IMR-90 (cell line): Measurements from ENCODE around the gene PRPH2. TPM values are rescaled to one million over a fixed set of nuclear protein-coding genes. Genes with fewer than 3 reads are reported as not detected.

Source experiments
- ATAC-seq: fragments of 200-7000 bp; cut with Tn5 transposase; 2 replicates; pipeline ENCODE4 v1.9.1; 2020; ENCODE audit warnings: low read depth, mild to moderate bottlenecking, moderate library complexity
- BruUV-seq: library from RNA; stranded (reverse); fragments of 400-500 nt; replicated peaks from 2 replicates; lab custom pipeline; 2021; lab: Mats Ljungman, UMichigan
- CTCF ChIA-PET: fragments of 300-600 bp; formaldehyde crosslinking; extraction: SDS; loops from one replicate; lab custom pipeline; 2021; ENCODE audit warnings: antibody characterized with exemption; lab: Yijun Ruan, JAX
- POLR2A ChIA-PET: fragments of 300-600 bp; sonication (Branson Sonifier 250); formaldehyde crosslinking; loops from one replicate; lab custom pipeline; 2022; ENCODE audit warnings: antibody characterized with exemption; ENCODE audit not compliant: unreplicated experiment; lab: Charles Lee
- DNase-seq: peaks from one replicate; pipeline ENCODE4 v3.0.0; 2013
- H2AFZ ChIP-seq: replicated peaks from 2 replicates; pipeline ENCODE3; 2013; ENCODE audit warnings: low read length, mild to moderate bottlenecking; ENCODE audit not compliant: poor library complexity
- H2AK5ac ChIP-seq: 2 replicates; pipeline ENCODE4 v1.6.1; 2013; ENCODE audit warnings: low read depth, low read length, inconsistent platforms
- H2AK9ac ChIP-seq: replicated peaks from 2 replicates; pipeline ENCODE3; 2013; ENCODE audit warnings: mild to moderate bottlenecking, low read depth, low read length, moderate library complexity; ENCODE audit not compliant: poor library complexity
- H2BK120ac ChIP-seq: 2 replicates; pipeline ENCODE4 v1.6.1; 2013; ENCODE audit warnings: low read depth, low read length, inconsistent platforms
- H2BK15ac ChIP-seq: 3 replicates; pipeline ENCODE4 v1.6.1; 2013; ENCODE audit warnings: low read depth, low read length, inconsistent platforms
- H2BK20ac ChIP-seq: 2 replicates; pipeline ENCODE4 v1.6.1; 2013; ENCODE audit warnings: low read depth, mild to moderate bottlenecking, inconsistent platforms, low read length, moderate library complexity
- H2BK5ac ChIP-seq: 2 replicates; pipeline ENCODE4 v1.6.1; 2013; ENCODE audit warnings: mild to moderate bottlenecking, low read depth, low read length, inconsistent platforms; ENCODE audit not compliant: poor library complexity, severe bottlenecking
- H3K14ac ChIP-seq: replicated peaks from 2 replicates; pipeline ENCODE4 v1.6.1; 2013; ENCODE audit warnings: low read depth, low read length, inconsistent platforms
- H3K18ac ChIP-seq: 2 replicates; pipeline ENCODE4 v1.6.1; 2013; ENCODE audit warnings: low read depth, low read length, control low read depth
- H3K23ac ChIP-seq: 2 replicates; pipeline ENCODE4 v1.6.1; 2013; ENCODE audit warnings: low read depth, low read length, inconsistent platforms
- H3K27ac ChIP-seq: 2 replicates; pipeline ENCODE4 v1.5.1; 2013; ENCODE audit warnings: mild to moderate bottlenecking, control low read depth, low read length; ENCODE audit not compliant: insufficient read depth
- H3K27me3 ChIP-seq: 2 replicates; pipeline ENCODE4 v1.6.1; 2013; ENCODE audit warnings: low read length; ENCODE audit not compliant: control insufficient read depth, insufficient read depth
- H3K36me3 ChIP-seq: 2 replicates; pipeline ENCODE4 v1.6.1; 2013; ENCODE audit warnings: low read length, mixed read lengths; ENCODE audit not compliant: control insufficient read depth, insufficient read depth
- H3K4ac ChIP-seq: 2 replicates; pipeline ENCODE4 v1.6.1; 2013; ENCODE audit warnings: low read depth, low read length, inconsistent platforms
- H3K4me1 ChIP-seq: 2 replicates; pipeline ENCODE4 v1.6.1; 2013; ENCODE audit warnings: low read length, mixed read lengths; ENCODE audit not compliant: control insufficient read depth, insufficient read depth
- H3K4me2 ChIP-seq: 2 replicates; pipeline ENCODE4 v1.6.1; 2013; ENCODE audit warnings: low read depth, mild to moderate bottlenecking, control low read depth, low read length, moderate library complexity
- H3K4me3 ChIP-seq: 2 replicates; pipeline ENCODE4 v1.5.1; 2013; ENCODE audit warnings: low read depth, mild to moderate bottlenecking, control low read depth, low read length, moderate library complexity; ENCODE audit not compliant: insufficient read depth
- H3K56ac ChIP-seq: 2 replicates; pipeline ENCODE4 v1.6.1; 2013; ENCODE audit warnings: low read length, inconsistent platforms; ENCODE audit not compliant: insufficient read depth; ENCODE audit errors: extremely low read depth
- H3K79me1 ChIP-seq, 2 experiments: 2 replicates each; pipeline ENCODE4 v1.6.1; 2013; ENCODE audit warnings: low read length in 2 of 2, inconsistent platforms in 1 of 2, low read depth in 1 of 2
- H3K9ac ChIP-seq: 2 replicates; pipeline ENCODE4 v1.6.1; 2013; ENCODE audit warnings: low read depth, low read length, control low read depth
- H3K9me1 ChIP-seq: 2 replicates; pipeline ENCODE4 v1.6.1; 2013; ENCODE audit warnings: low read length, inconsistent platforms; ENCODE audit not compliant: insufficient read depth
- H3K9me3 ChIP-seq: 2 replicates; pipeline ENCODE4 v1.6.1; 2013; ENCODE audit warnings: low read length; ENCODE audit not compliant: control insufficient read depth, insufficient read depth
- H4K20me1 ChIP-seq: 2 replicates; pipeline ENCODE4 v1.6.1; 2013; ENCODE audit warnings: low read length, inconsistent platforms; ENCODE audit not compliant: insufficient read depth
- H4K5ac ChIP-seq: 2 replicates; pipeline ENCODE4 v1.6.1; 2013; ENCODE audit warnings: mild to moderate bottlenecking, low read depth, low read length, control low read depth
- H4K8ac ChIP-seq, 2 experiments: 2 replicates each; pipeline ENCODE4 v1.6.1; 2013; ENCODE audit warnings: low read depth in 2 of 2, low read length in 2 of 2, control low read depth in 1 of 2, inconsistent platforms in 1 of 2
- H4K91ac ChIP-seq: 2 replicates; pipeline ENCODE4 v1.6.1; 2013; ENCODE audit warnings: low read depth, low read length, inconsistent platforms; ENCODE audit not compliant: insufficient read depth
- CEBPB ChIP-seq: IDR thresholded peaks from 2 replicates; pipeline ENCODE4 v1.6.1; 2012; ENCODE audit warnings: low read depth, low read length, improper control_type of control experiment
- CTCF ChIP-seq: conservative IDR thresholded peaks from 2 replicates; pipeline ENCODE4 v1.5.1; 2012; ENCODE audit warnings: mild to moderate bottlenecking, low read depth, low read length, improper control_type of control experiment
- ELK1 ChIP-seq: fragments of 150-350 bp; IDR thresholded peaks from 2 replicates; pipeline ENCODE4 v1.6.1; 2016; ENCODE audit warnings: low read depth, mild to moderate bottlenecking, low read length, moderate library complexity, borderline replicate concordance
- FOS ChIP-seq: fragments of 150-350 bp; IDR thresholded peaks from 2 replicates; pipeline ENCODE4 v1.6.1; 2016; ENCODE audit warnings: low read depth, low read length
- MAFK ChIP-seq: IDR thresholded peaks from 2 replicates; pipeline ENCODE4 v1.6.1; 2012; ENCODE audit warnings: low read depth, low read length, improper control_type of control experiment
- SMC3 ChIP-seq: fragments of 150-350 bp; IDR thresholded peaks from 2 replicates; pipeline ENCODE4 v1.6.1; 2016; ENCODE audit warnings: low read depth, mild to moderate bottlenecking, antibody characterized with exemption, low read length, moderate library complexity
- WGBS, 2 experiments: methylation state at CpG; one replicate each; pipeline versions ENCODE4 v1.1.5 to v1.1.7; 2013; ENCODE audit warnings: missing lambda C conversion rate in 2 of 2; ENCODE audit not compliant: insufficient read length in 1 of 2; ENCODE audit errors: extremely low coverage in 2 of 2; 5-methylcytosine and 5-hydroxymethylcytosine counted together
- dilution Hi-C: fragments of 300-500 bp; cut with HindIII; formaldehyde crosslinking; loops from one replicate; pipeline ENCODE4 v1.14.3; 2018; ENCODE audit warnings: low sequenced_read_pairs; ENCODE audit not compliant: unreplicated experiment
- in situ Hi-C: fragments of 300-500 bp; cut with MboI; formaldehyde crosslinking; loops from 3 replicates; pipeline ENCODE4 v1.14.3; 2019; ENCODE audit warnings: low sequenced_read_pairs, inconsistent platforms, mixed read lengths
- intact Hi-C: fragments of 100-400 bp; cut with micrococcal nuclease; formaldehyde crosslinking; loops from 2 replicates; pipeline ENCODE4 v1.10.0; 2022
- polyA plus RNA-seq, 3 experiments: library from polyadenylated mRNA; depleted of rRNA; stranded (reverse); fragments of >200 nt; gene quantifications; 2 replicates each; pipeline ENCODE4 v1.2.3, GENCODE V29; 2012; ENCODE audit warnings: low replicate concordance in 1 of 3
- total RNA-seq: library from RNA; depleted of rRNA; stranded (reverse); fragments of >200 nt; gene quantifications from 2 replicates; pipeline ENCODE4 v1.2.3, GENCODE V29; 2012

The PRPH2 gene
- total and polyA plus RNA-seq, 2 of the 4 experiments (the other 2 are of a cell fraction) = 1.0 to 1.1 TPM

GRCh38 chr6:42702200-42702599, 20.2 kb downstream of the PRPH2 start:
- peaks cover 5% of the 10 kb centered on the region for H3K4me1 ChIP-seq
- H3K27me3 ChIP-seq = no peaks in the 10 kb centered on the region
- peak; percentile 90 for DNase-seq
- no peak overlapping the region for H2BK15ac ChIP-seq
- peaks cover 12% of the 10 kb centered on the region for H3K9me1 ChIP-seq
- no CpG with 5 or more reads among the region's 2 CpGs for WGBS, 2 experiments
- TF ChIP-seq CEBPB (no peak), SMC3 (no peak), MAFK (no peak), FOS (peak; percentile 45; the same call in 1 of the 2 replicates), CTCF (no peak), ELK1 (no peak)
- H4K8ac ChIP-seq = no peak overlapping the region; a peak in 1 of 4 replicates
- H2BK120ac ChIP-seq = peak overlapping the region; percentile 21; the same call in 1 of the 2 replicates
- no peak overlapping the region for H3K27ac ChIP-seq
- ATAC-seq = peak; percentile 93
- no peaks in the 10 kb centered on the region for H3K79me1 ChIP-seq
- dilution Hi-C loops = no loop called here
- H3K4ac ChIP-seq = peak overlapping the region; percentile 38; the same call in 1 of the 2 replicates
- H3K4me3 ChIP-seq = no peak overlapping the region
- H4K20me1 ChIP-seq = no peaks in the 10 kb centered on the region
- BruUV-seq = no TSS peak
- POLR2A ChIA-PET = interaction anchor here (0.6 kb wide), 1 partner anchor 17 kb away, joined by 4 read pairs; no protein-coding TSS in a partner anchor
- 0 out of 2 replicates have a peak overlapping the region, but pooled peaks have one; percentile 16 for H2BK20ac ChIP-seq
- intact Hi-C loops = no loop called here
- H3K14ac ChIP-seq = 0 out of 2 replicates have a peak overlapping the region, but pooled peaks have one; percentile 48
- H3K18ac ChIP-seq = no peak overlapping the region
- H3K36me3 ChIP-seq = peaks cover 4% of the 10 kb centered on the region; the same call in 1 of the 2 replicates
- H3K23ac ChIP-seq = no peak overlapping the region
- no peak overlapping the region for H3K56ac ChIP-seq
- peak overlapping the region; percentile 1 for H2AK9ac ChIP-seq
- H3K9ac ChIP-seq = no peak overlapping the region
- no peak overlapping the region for H4K91ac ChIP-seq
- H4K5ac ChIP-seq = no peak overlapping the region
- no peak overlapping the region; the same call in 1 of the 2 replicates for H3K4me2 ChIP-seq
- in situ Hi-C loops = no loop called here
- CTCF ChIA-PET = interaction anchor here (0.6 kb wide), 1 partner anchor 161 kb away, joined by 5 read pairs; no protein-coding TSS in a partner anchor
- H3K9me3 ChIP-seq = no peaks in the 10 kb centered on the region
- peak overlapping the region; percentile 65; the same call in 1 of the 2 replicates for H2AK5ac ChIP-seq
- no peak overlapping the region for H2BK5ac ChIP-seq
- H2AFZ ChIP-seq = no peak overlapping the region
